Measurements from ENCODE around the gene ARFIP2. TPM values are rescaled to one million over a fixed set of nuclear protein-coding genes. Genes with fewer than 3 reads are reported as not detected.

ARFIP2 gene
- total RNA-seq, 1 experiment from 2014 or later = 53.1 TPM

GRCh38 chr11:6472934-6473333, 8.2 kb downstream of the ARFIP2 start (continued):
- TF ChIP-seq ARID4B (CRISPR knock-in tag; IDR thresholded peaks at IDR 0.05; ENCODE audit: borderline replicate concordance) (no peak), E2F5 (CRISPR knock-in tag; IDR thresholded peaks at IDR 0.05) (no peak), ZNF121 (CRISPR knock-in tag; IDR thresholded peaks at IDR 0.05) (no peak), ZMAT4 (CRISPR knock-in tag; IDR thresholded peaks at IDR 0.05) (no peak), ZNF425 (CRISPR knock-in tag; conservative IDR thresholded peaks at IDR 0.05) (no peak)

GRCh38 chr11:6469599-6469998, 11.5 kb downstream of the ARFIP2 start:
- Mint-ChIP-seq H3K36me3 (no peaks in the 10 kb centered on the region), H3K4me3 (no peak overlapping the region), H3K9me3 (no peaks in the 10 kb centered on the region), H3K4me1 (peaks cover 13% of the 10 kb centered on the region), H3K27me3 (ENCODE audit: low read depth) (peaks cover 12% of the 10 kb centered on the region), H3K27ac (no peak overlapping the region)
- DNase-seq (ENCODE audit: low spot score) = no peak
- POLR2A ChIA-PET = interaction anchor here (1.3 to 1.4 kb wide), 2 partner anchors 12 to 91 kb away, joined by 7 to 15 read pairs; partner anchors contain the start of genes ARFIP2 and TIMM10B
- ATAC-seq = no peak
- CTCF ChIA-PET = interaction anchor here (0.8 to 1.8 kb wide), 19 partner anchors 9 to 285 kb away, joined by 3 to 33 read pairs (median 4); partner anchors contain the start of genes ARFIP2, MRPL17 and TIMM10B
- no peak for TF ChIP-seq RELA (CRISPR knock-in tag; IDR thresholded peaks at IDR 0.05; ENCODE audit: borderline replicate concordance)
- TF ChIP-seq FOXJ3 (CRISPR knock-in tag; IDR thresholded peaks at IDR 0.05; ENCODE audit: borderline replicate concordance) = no peak
- TF ChIP-seq MLX (CRISPR knock-in tag; IDR thresholded peaks at IDR 0.05) = no peak
- no peak for TF ChIP-seq NR1H2 (CRISPR knock-in tag; IDR thresholded peaks at IDR 0.05)
- TF ChIP-seq ZNF416 (CRISPR knock-in tag; IDR thresholded peaks at IDR 0.05) = no peak
- TF ChIP-seq ZNF219 (CRISPR knock-in tag; IDR thresholded peaks at IDR 0.05; ENCODE audit: borderline replicate concordance) = no peak
- no peak for TF ChIP-seq ZNF138 (CRISPR knock-in tag; conservative IDR thresholded peaks at IDR 0.05)
- no peak for TF ChIP-seq TCF7 (CRISPR knock-in tag; IDR thresholded peaks at IDR 0.05; ENCODE audit: low read depth)
- TF ChIP-seq E2F4 (CRISPR knock-in tag; IDR thresholded peaks at IDR 0.05; ENCODE audit: borderline replicate concordance, low read depth) = no peak
- TF ChIP-seq USF1 (CRISPR knock-in tag; IDR thresholded peaks at IDR 0.05) = no peak
